ENCODE measurements around the gene MAGI1.
A peak's percentile ranks its signal among the peaks of the same experiment; 100 is the strongest.

The MAGI1 gene

DNA sequence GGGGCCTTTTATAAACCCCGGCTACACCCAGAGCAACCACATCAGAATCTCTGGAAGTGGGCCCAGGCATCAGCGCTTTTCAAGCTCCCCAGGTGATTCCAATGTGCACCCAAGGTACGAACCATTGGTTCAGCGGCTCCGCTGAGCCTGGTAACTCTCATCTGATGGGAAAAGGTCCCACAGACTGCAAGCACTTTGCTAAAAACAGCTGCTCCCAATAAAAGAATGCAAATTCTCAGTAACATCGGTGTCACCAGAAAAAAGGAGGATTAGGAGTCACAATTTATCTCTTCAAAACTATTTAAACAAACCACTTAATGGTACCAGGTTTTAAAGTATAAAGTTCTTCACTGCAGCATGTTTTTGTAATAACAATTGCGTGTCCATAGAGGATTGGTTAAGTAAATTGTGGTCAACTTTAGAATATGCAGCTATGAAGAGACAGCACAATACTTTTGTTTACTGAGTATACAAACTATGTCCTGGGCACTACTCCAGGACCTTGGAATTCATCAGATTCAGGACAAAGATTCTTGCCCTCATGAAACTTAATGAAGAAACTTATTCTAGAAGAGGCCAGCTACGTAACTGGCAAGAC lies 690.2 kb downstream of the MAGI1 start:
- TF ChIP-seq, protein P1, sequence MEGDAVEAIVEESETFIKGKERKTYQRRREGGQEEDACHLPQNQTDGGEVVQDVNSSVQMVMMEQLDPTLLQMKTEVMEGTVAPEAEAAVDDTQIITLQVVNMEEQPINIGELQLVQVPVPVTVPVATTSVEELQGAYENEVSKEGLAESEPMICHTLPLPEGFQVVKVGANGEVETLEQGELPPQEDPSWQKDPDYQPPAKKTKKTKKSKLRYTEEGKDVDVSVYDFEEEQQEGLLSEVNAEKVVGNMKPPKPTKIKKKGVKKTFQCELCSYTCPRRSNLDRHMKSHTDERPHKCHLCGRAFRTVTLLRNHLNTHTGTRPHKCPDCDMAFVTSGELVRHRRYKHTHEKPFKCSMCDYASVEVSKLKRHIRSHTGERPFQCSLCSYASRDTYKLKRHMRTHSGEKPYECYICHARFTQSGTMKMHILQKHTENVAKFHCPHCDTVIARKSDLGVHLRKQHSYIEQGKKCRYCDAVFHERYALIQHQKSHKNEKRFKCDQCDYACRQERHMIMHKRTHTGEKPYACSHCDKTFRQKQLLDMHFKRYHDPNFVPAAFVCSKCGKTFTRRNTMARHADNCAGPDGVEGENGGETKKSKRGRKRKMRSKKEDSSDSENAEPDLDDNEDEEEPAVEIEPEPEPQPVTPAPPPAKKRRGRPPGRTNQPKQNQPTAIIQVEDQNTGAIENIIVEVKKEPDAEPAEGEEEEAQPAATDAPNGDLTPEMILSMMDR (IDR thresholded peaks at IDR 0.05; ENCODE audit: insufficient read depth, missing control alignments), result no peak
- no peak for DNase-seq (ENCODE audit: insufficient read length, low spot score)

DNA sequence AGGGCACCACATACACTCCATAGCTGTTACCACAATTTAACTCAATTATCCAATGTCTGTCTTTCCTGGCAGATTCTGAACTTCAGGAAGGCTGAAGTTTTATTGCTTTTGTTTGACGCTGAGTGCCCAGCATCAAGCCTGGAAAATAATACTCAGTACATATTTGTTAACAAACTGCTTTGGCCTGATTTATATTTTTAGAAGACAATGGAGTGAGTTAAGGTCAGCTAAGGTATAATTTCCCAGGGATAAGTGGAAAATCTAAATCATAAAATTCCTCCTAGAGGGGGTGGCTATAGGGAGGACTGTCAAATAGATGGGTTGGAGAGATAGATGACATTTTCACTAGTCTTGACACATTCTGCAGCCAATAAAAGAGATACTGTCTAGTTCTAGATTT lies 691.6 kb downstream of the MAGI1 start:
- TF ChIP-seq, protein P1 (IDR thresholded peaks at IDR 0.05; ENCODE audit: insufficient read depth, missing control alignments), result no peak
- FAIRE-seq (no peak), DNase-seq (ENCODE audit: insufficient read length, low spot score) (no peak)

More for the DNA sequence above, 690.2 kb downstream of the MAGI1 start:
- no peak for FAIRE-seq

DNA sequence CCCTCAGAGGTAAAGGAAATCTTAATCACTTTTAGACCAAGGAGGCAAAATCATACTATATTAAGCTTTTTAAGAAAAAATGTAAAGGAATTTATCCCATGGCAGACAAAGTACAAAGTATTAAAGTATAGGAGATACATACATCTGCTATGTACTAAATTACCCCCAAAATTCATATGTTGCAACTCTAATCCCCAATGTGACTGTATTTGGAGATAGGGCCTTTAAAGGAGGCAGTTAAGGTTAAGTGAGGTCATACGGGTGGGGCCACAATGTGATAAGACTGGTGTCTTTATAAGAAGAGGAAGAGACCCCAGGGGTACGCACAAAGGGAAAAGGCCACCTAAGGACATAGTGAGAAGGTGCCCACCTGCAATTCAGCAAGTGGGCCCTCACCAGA lies 693.9 kb downstream of the MAGI1 start:
- DNase-seq (ENCODE audit: insufficient read length, low spot score) (no peak), FAIRE-seq (no peak)
- TF ChIP-seq, protein P1 (IDR thresholded peaks at IDR 0.05; ENCODE audit: insufficient read depth, missing control alignments), result no peak

DNA sequence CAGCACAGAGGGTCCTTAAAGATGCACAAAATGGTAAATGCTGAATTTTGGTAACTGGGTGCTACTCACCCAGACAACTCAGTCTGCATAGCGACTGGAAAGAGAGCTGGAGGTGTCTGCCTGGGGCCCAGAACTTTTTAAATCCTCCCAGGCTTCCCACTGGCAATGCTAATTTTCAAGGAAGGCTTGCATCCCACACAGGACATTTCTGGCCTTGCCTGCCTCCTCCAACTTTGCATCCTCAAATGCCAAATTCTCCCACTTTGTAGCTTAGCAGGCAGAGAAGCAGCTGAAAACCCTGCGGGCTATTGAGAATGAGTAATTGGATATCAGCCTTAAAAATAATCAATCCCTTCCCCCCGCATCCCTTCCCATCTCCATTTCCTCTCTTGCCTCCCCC lies 694.3 kb downstream of the MAGI1 start:
- TF ChIP-seq, protein P1 (IDR thresholded peaks at IDR 0.05; ENCODE audit: insufficient read depth, missing control alignments), result no peak
- FAIRE-seq (no peak), DNase-seq (ENCODE audit: insufficient read length, low spot score) (no peak)

DNA sequence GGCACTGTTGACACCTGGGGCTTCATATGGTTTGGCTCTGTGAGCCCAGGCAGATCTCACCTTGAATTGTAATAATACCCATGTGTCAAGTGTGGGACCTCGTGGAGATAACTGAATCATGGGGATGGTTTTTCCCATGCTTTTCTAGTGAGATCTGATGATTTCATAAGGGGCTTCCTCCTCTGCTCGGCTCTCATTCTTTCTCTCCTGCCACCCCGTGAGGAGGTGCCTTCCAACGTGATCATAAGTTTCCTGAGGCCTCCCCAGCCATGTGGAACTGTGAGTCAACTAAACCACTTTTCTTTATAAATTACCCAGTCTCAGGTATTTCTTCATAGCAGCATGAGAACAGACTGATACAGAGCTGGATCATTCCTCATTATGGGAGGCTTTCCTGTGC lies 695.0 kb downstream of the MAGI1 start:
- no peak for FAIRE-seq
- no peak for DNase-seq (ENCODE audit: insufficient read length, low spot score)
- TF ChIP-seq, protein P1 (IDR thresholded peaks at IDR 0.05; ENCODE audit: insufficient read depth, missing control alignments), result no peak

DNA sequence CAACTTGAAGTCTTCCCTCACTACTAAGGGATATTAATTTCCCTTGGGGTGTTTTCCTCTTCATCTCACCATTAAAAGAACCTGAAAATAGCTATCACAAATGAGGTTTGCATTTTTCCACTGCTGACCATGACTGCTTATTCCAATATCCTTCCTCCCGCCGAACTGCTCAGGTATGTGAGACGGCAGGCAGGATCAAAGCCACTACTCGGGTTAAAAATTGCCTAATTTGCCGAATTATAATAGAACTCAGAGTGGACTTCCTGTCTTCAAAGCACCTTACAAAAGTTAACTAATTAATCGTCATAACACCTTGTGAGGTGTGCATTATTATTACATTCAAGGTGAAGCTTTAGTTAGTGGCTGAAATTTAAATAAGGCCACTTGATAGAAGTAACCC lies 695.7 kb downstream of the MAGI1 start:
- FAIRE-seq, result no peak
- DNase-seq (ENCODE audit: insufficient read length, low spot score), result no peak
- TF ChIP-seq, protein P1 (IDR thresholded peaks at IDR 0.05; ENCODE audit: insufficient read depth, missing control alignments), result no peak

DNA sequence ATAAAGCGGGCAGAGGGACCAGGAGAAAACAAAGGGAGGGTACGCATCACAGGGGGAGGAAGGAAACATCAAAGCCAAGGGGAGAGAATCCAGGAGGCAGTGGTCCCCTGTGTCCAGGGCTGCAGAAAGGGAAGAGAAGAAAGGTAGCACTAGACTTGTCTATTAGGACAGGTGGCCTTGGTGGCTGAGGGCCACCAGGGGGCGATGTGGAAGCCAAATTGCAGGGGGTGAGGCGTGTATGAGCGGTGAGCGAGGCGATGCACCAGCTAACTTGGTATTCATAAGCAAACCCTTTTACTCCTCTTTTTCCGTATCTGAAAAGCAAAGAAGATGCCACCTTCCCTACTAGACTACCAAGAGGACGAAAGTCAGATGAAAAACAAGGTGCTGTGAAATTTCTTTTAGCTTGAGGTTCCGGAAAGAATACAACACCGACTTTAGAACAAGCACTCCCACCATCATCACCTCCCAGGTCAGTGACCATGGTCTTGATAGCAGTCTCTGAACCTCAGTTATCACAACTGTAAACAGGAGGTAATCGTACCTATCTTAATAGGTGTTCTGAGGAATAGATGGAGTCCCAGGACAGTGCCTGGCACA lies 696.5 kb downstream of the MAGI1 start:
- DNase-seq (ENCODE audit: insufficient read length, low spot score) (no peak), FAIRE-seq (no peak)
- TF ChIP-seq, protein P1 (IDR thresholded peaks at IDR 0.05; ENCODE audit: insufficient read depth, missing control alignments), result peak; percentile 77

All from D721Med (cell line).